Esophagus squamous epithelium (tissue), 5 donors: Measurements from ENCODE around the gene TTC21A. TPM values are rescaled to one million over a fixed set of nuclear protein-coding genes. Genes with fewer than 3 reads are reported as not detected.

Experiments
- DNase-seq: peaks from one replicate; lab custom pipeline; 2025; lab: John Stamatoyannopoulos, UW
- H3K27ac ChIP-seq, 4 donors: fragments of 200-600 bp; sonication (generic); one replicate each; pipeline ENCODE4 v1.5.1; 2016 to 2019; ENCODE audit warnings: mild to moderate bottlenecking in 1 of 4
- H3K27me3 ChIP-seq, 4 donors: fragments of 200-600 bp; sonication (generic); 1 replicate in 3 of 4; 2 replicates in 1 of 4; pipeline versions ENCODE4 v1.5.1 to v1.6.0; 2017 to 2021; ENCODE audit warnings: antibody characterized with exemption in 1 of 4
- H3K36me3 ChIP-seq, 3 donors: fragments of 200-600 bp; sonication (generic); one replicate each; pipeline ENCODE4 v1.5.1; 2016 to 2019
- H3K4me1 ChIP-seq, 3 donors: fragments of 200-600 bp; sonication (generic); one replicate each; pipeline ENCODE4 v1.5.1; 2017 to 2019
- H3K4me3 ChIP-seq, 4 donors: fragments of 200-600 bp; sonication (generic); 1 replicate in 3 of 4; 2 replicates in 1 of 4; pipeline ENCODE4 v1.5.1; 2016 to 2019; ENCODE audit warnings: mild to moderate bottlenecking in 2 of 4, moderate library complexity in 1 of 4
- H3K9me3 ChIP-seq, 3 donors: fragments of 200-600 bp; sonication (generic); one replicate each; pipeline ENCODE4 v1.5.1; 2016 to 2019
- CTCF ChIP-seq, 6 experiments: fragments of 450-650 bp in 4 of 6; fragments of 200-600 bp in 2 of 6; sonication (generic) in 2 of 6; IDR thresholded peaks; one replicate each; pipeline ENCODE4 v1.5.1; 2016 to 2019; ENCODE audit warnings: antibody characterized with exemption in 6 of 6, mild to moderate bottlenecking in 4 of 6, moderate library complexity in 4 of 6
- POLR2A ChIP-seq, 4 donors: fragments of 450-650 bp; IDR thresholded peaks; one replicate each; pipeline ENCODE4 v1.6.1; 2017; ENCODE audit warnings: antibody characterized with exemption in 4 of 4, mild to moderate bottlenecking in 4 of 4, moderate library complexity in 3 of 4
- WGBS, 2 donors: methylation state at CpG; one replicate each; pipeline ENCODE4 v1.1.5; 2018; 5-methylcytosine and 5-hydroxymethylcytosine counted together
- intact Hi-C: fragments of 100-400 bp; cut with DNase I; formaldehyde crosslinking; loops from one replicate; pipeline ENCODE4 v1.15.0; 2022
- total RNA-seq, 4 donors: library from RNA; depleted of rRNA; stranded (reverse); fragments of >200 nt; gene quantifications; one replicate each; pipeline ENCODE4 v1.1.0, GENCODE V29; 2016
- donor health status: DM: yes; HTN: yes; CAD: no.

The TTC21A gene
- total RNA-seq, 4 donors from 2014 or later, result 1.6 to 2.9 (median 2.5) TPM

- intact Hi-C loops, result loop anchor here (5.0 kb wide), 1 partner anchor 166 kb away; no protein-coding TSS in a partner anchor
- Histone ChIP-seq H3K4me1 (peaks cover 0 to 26% (median 0%) of the 10 kb centered on the region in 3 donors), H3K4me3 (no peak overlapping the region), H3K9me3 (no peaks in the 10 kb centered on the region), H3K27ac (no peak overlapping the region), H3K36me3 (peaks cover 0 to 5% (median 0%) of the 10 kb centered on the region in 3 donors), H3K27me3 (no peaks in the 10 kb centered on the region)
- TF ChIP-seq CTCF (IDR thresholded peaks at IDR 0.05), result peak in 5 of 6 experiments; percentile 38 to 54 (median 47)
- TF ChIP-seq POLR2A (IDR thresholded peaks at IDR 0.05), result no peak
- 38 to 53% methylated on average over 4 to 6 of the region's 6 CpGs for WGBS, 2 donors
- no peak for DNase-seq
These were observed 19.1 kb downstream of the TTC21A start for GRCh38 chr3:39126532-39127071.

DNA sequence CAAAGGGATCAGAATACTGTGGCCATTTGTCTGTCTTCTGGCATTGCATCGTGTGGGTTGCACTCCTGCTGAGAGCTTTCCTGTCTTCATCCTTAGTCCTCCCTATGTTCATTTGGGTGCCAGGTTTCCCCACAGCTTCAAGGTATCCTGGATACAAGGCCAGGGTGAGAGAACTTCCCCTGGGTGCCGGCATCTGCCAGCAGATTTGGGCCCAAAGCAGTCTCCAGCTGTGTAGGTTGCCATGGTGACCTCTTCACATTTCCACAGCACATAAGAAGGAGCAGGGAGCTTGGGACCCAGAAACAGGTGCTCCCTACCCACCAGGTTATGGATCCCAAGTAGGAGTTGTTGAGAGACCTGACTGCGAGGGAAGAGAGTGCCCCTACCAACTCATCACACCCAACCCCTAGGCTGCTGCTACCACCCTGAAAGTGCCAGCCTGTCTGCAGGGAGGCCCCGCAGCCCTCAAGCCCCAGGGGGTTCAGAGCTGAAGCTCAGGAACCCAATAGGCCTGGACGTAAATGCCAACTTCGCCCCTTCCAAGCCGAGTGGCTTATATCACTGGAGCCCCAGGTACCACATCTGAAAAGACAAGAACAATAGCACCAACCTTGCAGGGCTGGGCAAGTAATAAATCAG, 19.9 kb downstream of the TTC21A start:
- Histone ChIP-seq H3K27me3 (no peaks in the 10 kb centered on the region), H3K9me3 (no peaks in the 10 kb centered on the region), H3K27ac (no peak overlapping the region), H3K4me3 (no peak overlapping the region), H3K36me3 (peaks cover 0 to 5% (median 0%) of the 10 kb centered on the region in 3 donors), H3K4me1 (peaks cover 0 to 31% (median 0%) of the 10 kb centered on the region in 3 donors)
- 88 to 93% methylated on average over 3 of the region's 7 CpGs for WGBS, 2 donors
- TF ChIP-seq CTCF (IDR thresholded peaks at IDR 0.05) (no peak), POLR2A (IDR thresholded peaks at IDR 0.05) (no peak)
- intact Hi-C loops, result loop anchor here (5.0 kb wide), 1 partner anchor 165 kb away; no protein-coding TSS in a partner anchor
- DNase-seq, result no peak

DNA sequence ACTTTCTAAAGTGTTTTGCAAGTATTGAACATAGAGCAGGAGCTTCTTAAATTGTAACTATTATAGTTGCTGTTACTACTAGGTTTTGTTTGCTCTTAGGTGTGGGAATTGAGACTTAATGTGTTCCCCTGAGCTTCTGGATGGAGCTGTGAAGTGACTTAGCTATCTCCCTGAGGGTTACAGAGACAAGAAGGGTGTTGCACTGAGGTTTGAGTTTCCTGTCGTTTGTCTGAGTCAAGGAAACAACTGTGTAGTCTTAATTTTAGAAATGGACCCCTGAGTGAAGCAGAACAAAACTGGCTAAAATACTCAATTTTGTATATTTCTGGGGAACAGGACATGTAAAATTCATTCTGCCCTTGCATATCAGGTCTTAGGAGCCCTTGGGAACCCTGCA, 20.4 kb downstream of the TTC21A start:
- H3K36me3 ChIP-seq, result peaks cover 0 to 5% (median 0%) of the 10 kb centered on the region in 3 donors
- H3K4me3 ChIP-seq, result no peak overlapping the region
- DNase-seq, result no peak
- H3K9me3 ChIP-seq, result no peaks in the 10 kb centered on the region
- H3K27me3 ChIP-seq, result no peaks in the 10 kb centered on the region
- peaks cover 0 to 36% (median 0%) of the 10 kb centered on the region in 3 donors for H3K4me1 ChIP-seq
- TF ChIP-seq CTCF (IDR thresholded peaks at IDR 0.05), result no peak
- TF ChIP-seq POLR2A (IDR thresholded peaks at IDR 0.05), result no peak
- intact Hi-C loops, result loop anchor here (5.0 kb wide), 1 partner anchor 164 kb away; no protein-coding TSS in a partner anchor
- 33% methylated on average over 1 of the region's 1 CpG for WGBS, 2 donors
- H3K27ac ChIP-seq, result no peak overlapping the region

DNA sequence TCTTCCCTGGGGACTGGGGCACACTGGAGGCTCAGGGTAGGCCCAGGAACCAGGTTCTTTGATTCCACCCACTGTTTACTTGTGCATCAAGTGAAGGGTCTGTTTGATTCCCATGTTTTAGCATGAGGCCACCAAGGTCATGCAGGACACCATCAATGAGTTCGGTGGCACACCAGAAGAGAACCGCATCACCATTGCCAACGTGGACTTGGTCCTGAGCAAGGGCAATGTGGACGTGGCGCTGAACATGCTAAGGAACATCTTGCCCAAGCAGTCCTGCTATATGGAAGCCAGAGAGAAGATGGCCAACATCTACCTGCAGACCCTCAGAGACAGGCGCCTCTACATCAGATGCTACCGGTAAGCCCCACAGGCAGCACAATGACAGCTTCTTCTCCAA, 21.5 kb downstream of the TTC21A start:
- Histone ChIP-seq H3K36me3 (peaks cover 0 to 5% (median 0%) of the 10 kb centered on the region in 3 donors), H3K27ac (no peak overlapping the region), H3K4me3 (no peak overlapping the region), H3K4me1 (peaks cover 0 to 47% (median 0%) of the 10 kb centered on the region in 3 donors), H3K27me3 (no peaks in the 10 kb centered on the region), H3K9me3 (no peaks in the 10 kb centered on the region)
- no peak for TF ChIP-seq POLR2A (IDR thresholded peaks at IDR 0.05)
- no peak for TF ChIP-seq CTCF (IDR thresholded peaks at IDR 0.05)
- WGBS, 2 donors, result 94 to 96% methylated on average over 5 to 7 of the region's 7 CpGs
- DNase-seq, result no peak
- intact Hi-C loops, result loop anchor here (5.0 kb wide), 1 partner anchor 163 kb away; no protein-coding TSS in a partner anchor

DNA sequence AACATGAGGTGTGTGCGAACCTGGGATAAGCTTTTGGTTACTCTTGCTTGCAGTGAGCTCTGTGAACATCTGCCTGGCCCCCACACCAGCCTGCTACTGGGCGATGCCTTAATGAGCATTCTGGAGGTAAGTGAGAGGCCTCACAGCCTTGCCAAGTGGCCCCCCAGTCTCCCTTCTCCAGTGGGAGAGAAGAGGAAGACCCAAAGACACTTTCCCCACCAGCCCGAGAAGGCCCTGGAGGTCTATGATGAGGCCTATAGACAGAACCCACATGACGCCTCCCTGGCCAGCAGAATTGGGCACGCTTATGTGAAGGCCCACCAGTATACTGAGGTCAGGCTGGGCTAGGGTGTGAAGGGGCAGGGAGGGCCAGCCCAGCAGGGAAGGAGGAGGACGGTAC, 22.5 kb downstream of the TTC21A start:
- TF ChIP-seq CTCF (IDR thresholded peaks at IDR 0.05), result no peak
- TF ChIP-seq POLR2A (IDR thresholded peaks at IDR 0.05), result no peak
- intact Hi-C loops, result no loop called here
- peaks cover 0 to 5% (median 0%) of the 10 kb centered on the region in 3 donors for H3K36me3 ChIP-seq
- no peak overlapping the region for H3K27ac ChIP-seq
- peaks cover 0 to 57% (median 0%) of the 10 kb centered on the region in 3 donors for H3K4me1 ChIP-seq
- no peak overlapping the region for H3K4me3 ChIP-seq
- H3K9me3 ChIP-seq, result no peaks in the 10 kb centered on the region
- no peaks in the 10 kb centered on the region for H3K27me3 ChIP-seq
- DNase-seq, result no peak
- WGBS, 2 donors, result 88 to 100% methylated on average over 3 to 5 of the region's 6 CpGs
